TTC549 (cell line): Measurements from ENCODE around the gene EP400.

Experiments
- FAIRE-seq: peaks from 2 replicates; lab custom pipeline; 2012; peaks lifted over from hg19 to GRCh38; lab: Jason Lieb, UNC

EP400 gene

GRCh38 chr12:131911851-131912477 is 37.8 kb upstream of the EP400 start:
- no peak for FAIRE-seq

DNA sequence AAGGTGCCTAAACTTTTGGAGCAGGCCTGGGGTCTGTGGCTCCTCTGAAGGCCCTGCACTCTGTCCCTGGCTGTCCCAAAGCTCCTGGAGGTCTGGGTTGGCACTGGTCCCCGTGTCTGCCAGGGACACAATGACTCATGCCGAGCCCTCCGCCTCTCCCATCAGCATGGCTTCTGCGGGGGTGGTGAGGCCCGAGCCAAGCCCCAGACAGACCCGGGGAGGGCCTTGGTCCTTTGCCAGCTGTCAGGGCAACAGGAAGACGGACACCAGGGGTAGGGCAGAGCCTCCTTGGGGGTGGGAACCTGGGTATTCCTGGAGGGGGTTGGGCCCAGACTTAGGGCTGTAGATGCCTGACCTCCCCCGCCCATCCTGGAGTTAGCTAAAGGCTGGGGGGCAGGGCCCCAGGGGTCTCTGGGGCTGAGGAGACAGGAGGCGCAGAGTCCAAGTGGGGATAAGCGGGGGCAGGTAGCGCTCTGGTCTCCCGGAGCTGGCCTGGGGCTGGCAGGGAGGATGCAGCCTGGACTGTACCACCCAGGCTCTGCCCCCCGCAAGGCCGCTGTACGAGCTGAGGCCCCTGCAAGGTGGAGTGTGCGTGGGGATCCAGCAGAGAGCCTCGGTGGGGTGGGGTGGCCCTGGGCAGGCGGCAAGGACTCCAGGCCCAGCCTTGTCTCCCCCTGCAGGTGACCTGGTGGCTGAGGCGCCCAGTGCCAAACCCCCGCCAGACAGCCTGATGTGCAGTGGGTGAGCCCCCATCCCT is 37.0 kb upstream of the EP400 start:
- FAIRE-seq, result no peak

DNA sequence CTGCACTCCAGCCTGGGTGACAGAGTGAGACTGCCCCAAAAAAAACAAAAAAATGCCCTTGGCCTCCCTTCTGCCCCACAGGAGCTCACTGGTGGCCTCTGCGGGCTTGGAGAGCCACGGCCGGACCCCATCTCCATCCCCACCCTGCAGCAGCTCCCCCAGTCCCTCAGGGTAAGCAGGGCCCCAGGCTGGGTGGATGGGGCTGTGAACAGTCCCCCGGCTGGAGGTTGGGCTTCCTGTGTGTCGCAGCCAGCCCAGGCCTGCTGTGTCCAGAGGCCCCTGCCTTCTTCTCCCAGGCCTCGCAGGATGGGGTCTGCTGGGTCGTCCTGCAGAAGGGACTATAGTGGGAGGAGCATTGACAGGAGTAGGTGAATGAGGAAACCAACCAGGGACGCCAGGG is 36.1 kb upstream of the EP400 start:
- no peak for FAIRE-seq

DNA sequence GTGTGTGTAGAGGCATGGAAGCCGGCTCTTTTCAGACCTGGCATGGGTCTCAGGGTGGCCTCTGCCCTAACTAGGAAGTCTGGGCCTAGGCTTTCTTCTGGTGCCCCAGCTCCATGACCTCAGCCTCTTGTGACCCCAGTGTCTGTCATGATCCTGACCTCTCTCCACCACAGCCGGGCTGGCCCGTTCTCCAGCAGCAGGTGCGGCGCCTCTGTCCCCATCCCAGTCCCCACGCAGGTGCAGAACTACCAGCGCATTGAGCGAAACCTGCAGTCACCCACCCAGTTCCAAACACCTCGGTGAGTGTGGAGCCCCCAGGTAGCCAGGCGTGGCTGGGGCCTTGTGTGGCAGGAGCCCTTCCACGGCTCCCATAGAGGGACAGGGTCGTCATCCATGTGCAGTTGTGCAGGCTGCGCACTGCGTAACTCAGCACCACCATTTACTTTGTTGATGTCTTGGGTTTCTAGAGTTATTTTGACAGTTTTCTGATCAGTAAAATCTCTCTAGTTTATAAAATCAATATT is 35.5 kb upstream of the EP400 start:
- no peak for FAIRE-seq

- no peak for FAIRE-seq
Observed at GRCh38 chr12:131915000-131915689, 34.6 kb upstream of the EP400 start.

GRCh38 chr12:131915823-131916222 is 33.9 kb upstream of the EP400 start:
- no peak for FAIRE-seq

- FAIRE-seq, result no peak
Observed at GRCh38 chr12:131916306-131917138, 33.2 kb upstream of the EP400 start.

DNA sequence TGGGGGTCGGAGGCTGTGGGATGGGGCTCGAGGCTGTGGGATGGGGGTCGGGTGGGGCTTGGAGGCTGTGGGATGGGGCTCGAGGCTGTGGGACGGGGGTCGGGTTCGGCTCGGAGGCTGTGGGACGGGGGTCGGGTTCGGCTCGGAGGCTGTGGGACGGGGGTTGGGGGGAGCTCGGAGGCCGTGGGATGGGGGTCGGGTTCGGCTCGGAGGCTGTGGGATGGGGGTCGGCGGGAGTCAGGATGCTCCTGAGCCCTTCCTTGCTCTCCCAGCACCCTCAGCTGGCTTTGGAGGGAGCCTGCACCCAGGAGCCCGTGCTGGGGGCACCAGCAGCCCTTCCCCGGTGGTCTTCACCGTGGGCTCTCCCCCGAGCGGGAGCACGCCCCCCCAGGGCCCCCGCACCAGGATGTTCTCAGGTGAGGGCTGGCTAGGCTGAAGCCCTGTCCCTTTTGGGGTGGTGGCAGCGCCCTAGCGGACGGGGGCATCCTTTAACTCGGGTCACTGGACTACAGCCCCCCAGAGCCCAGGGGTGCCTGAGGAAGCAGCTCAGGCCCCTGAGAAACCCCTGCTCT is 32.5 kb upstream of the EP400 start:
- FAIRE-seq, result no peak

DNA sequence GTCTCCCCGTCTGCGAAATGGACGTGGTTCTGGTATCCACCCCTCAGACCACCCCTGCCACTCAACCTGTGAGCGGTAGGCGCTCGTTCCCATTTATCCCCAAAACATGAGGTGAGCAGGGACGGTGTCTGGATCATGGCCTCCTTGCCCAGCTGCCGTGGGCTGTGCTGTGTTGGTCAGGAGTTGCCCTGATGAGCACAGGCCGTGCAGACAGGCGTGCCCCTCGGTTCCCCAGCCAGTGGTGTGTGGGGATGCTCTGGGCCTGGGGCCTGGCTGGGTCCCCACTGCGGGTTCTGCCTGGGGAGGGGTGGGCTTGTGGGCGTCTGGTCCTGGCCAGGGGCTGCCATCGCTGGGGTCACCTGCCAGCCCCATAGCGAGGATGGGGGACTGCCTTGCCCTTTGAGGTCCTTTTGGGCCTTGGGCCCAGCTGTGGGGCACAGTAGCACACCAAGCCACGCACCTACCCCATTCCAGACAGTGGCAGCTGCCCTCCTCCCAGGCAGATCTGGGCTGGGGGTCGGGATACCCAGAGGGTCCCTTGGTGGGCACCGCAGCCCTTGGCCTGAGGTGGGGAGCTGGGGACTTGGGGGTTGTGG is 31.9 kb upstream of the EP400 start:
- no peak for FAIRE-seq

DNA sequence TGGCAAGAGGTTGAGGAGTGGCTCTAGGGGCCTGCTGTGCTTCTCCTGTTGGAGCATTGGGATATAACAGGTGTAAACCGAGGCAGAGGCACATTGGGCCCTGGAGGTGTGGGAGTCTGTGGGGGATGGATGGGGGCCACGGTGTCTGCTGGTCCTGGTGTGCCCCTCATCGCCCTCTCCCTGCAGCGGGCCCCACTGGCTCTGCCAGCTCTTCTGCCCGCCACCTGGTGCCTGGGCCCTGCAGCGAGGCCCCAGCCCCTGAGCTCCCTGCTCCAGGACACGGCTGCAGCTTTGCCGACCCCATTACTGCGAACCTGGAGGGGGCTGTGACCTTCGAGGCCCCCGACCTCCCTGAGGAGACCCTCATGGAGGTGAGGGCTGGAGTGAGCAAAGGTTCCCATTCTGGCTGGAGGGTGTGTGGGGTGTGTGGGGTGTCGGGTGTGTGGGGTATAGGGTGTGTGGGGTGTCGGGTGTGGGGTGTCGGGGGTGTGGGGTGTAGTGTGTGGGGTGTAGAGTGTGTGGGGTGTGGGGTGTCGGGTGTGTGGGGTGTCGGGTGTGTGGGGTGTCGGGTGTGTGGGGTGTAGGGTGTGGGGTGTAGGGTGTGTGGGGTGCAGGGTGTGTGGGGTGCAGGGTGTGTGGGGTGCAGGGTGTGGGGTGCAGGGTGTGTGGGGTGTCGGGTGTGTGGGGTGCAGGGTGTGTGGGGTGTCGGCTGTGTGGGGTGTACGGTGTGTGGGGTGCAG is 31.3 kb upstream of the EP400 start:
- no peak for FAIRE-seq

- no peak for FAIRE-seq
Observed at GRCh38 chr12:131919051-131919347, 30.7 kb upstream of the EP400 start.

DNA sequence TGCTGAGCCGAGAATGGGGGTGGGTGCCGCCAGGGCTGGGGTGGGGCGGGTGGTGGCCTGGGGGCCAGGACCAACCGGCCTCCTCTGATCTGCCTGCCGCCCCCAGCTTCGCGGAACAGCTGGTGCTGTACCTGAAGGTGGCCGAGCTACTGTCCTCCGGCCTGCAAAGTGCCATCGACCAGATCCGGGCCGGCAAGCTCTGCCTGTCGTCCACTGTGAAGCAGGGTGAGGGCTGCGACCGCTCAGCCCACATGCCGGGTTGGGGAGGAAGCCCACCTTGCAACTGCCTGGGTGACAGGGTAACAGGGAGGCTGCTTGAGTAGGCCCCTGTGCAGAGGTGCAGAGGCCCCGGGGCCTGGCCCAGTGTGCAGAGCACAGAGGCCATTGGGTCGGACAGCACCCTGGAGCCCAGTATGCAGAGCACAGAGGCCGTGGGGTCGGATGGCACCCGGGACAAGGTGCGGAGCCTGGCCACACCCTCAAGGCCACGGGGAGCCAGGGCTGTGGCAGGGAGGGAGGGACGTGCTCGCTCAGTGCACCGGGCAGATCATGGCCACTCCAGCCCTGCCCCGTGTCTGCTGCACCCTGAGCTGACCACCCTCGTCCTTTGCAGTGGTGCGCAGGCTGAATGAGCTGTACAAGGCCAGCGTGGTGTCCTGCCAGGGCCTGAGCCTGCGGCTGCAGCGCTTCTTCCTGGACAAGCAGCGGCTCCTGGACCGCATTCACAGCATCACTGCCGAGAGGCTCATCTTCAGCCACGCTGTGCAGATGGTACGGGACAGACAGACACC is 30.2 kb upstream of the EP400 start:
- no peak for FAIRE-seq

DNA sequence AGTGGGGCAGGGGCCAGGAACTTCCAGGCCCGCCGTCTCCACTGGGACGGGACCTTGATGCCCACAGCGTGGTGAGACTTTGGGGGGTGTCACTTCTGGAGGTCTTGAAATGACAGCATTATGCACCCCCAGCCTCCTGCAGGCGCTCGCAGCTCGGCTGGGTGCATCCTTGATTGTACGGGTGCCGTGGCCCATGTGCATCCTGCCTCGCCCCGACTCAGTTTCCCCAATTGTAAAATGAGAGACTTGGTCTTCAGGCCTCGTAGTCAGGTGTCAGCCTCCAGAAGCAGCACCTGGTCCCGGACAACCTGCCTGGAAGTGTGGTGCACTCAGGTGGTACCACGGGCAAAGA is 29.6 kb upstream of the EP400 start:
- no peak for FAIRE-seq

DNA sequence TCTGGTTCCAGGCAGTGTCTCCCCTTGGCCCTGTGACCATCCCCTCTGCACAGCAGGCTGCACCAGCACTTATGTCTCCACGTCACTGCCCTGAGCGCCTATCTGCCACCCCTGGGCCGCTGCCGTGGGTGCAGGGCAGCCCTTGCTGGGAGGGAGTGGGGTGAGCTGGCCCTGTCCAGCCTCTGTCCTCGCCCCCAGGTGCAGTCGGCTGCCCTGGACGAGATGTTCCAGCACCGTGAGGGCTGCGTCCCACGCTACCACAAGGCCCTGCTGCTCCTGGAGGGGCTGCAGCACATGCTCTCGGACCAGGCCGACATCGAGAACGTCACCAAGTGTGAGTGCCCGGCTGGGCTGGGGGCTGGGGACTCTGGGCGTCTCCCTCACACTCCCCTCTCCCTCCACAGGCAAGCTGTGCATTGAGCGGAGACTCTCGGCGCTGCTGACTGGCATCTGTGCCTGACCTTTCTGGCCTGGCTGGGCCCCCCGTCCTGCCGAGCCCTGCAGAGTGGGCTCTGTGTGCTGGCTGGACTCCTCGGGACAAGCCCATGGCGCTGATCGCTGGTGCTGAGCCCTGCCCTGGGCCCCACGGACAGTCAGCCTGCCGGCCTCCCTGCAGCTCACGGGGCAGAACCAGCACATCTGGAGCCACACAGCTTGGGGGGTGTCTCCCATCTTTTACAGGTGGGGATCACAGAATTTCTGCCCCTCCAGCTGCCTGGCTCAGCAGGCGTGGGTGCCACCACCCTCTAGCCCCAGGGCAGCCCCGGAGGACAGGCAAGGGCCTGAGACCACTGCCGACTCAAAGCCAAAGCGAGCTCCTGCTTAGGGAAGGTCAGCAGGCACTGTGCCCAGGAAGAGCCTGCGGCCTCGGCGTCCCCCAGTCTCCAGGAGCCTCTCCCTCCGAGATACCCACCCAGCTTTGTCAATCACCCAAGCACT is 28.6 kb upstream of the EP400 start:
- FAIRE-seq, result no peak

DNA sequence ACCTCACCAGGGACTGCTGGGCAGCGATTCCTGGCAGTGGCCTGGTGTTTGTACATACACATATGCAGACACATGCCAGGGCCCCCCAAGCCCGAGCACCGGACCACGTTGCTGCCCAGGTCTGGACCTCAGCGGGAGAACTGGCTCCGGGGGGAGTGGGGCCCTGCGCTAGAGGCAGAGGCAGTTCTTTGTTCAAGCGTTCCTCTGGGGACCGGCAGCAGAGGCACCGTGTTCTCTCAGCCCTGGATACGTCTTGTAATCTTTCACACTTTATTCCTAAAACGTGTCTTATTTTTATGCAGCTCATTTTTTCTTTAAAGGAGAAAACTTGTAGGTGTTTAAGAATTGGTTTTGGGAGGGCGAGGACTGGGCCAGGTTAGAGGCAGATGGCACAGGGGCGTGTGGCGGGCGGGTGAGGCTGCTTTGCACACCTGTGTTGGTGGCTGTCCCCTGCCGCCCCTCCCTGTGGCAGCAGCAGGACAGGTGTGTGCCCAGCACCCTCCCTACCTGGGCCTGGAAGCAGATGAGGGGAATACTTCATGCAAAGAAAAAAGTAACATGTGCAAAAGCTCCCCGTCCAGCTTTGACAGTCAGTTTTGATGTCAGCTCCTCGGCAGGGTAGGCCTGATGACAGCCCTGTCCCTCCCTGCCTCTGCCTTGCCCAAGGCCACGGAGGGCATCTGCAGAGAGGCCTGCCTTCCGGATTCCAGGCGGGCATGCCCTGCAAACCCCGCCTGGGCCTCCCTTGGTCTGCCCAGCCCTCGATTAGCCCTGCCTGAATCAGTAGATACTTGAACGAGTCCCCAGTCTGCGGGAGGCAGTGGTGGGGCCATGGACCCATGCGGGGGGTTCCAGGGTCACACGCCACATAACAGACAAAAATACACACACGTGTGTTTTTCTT is 27.6 kb upstream of the EP400 start:
- FAIRE-seq, result no peak

DNA sequence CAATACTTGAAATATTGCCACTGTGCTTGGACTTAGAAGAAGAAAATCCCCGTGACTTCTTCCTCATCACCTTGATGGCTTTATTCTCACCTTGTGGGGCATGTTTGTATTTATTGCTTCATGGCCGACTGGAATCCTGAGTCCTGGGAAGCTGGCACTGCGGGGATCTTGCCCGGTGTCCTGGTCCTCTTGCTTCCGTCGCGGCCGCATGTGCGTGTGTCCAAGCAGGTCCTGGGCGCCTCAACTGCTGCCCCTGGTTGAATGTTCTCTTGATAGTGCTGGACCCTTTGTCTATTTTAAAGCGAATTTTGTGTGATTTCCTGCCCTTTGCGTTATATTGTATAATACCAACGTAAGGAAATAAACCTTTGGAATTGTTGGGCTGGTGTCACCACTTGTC is 27.0 kb upstream of the EP400 start:
- no peak for FAIRE-seq

GRCh38 chr12:131923260-131923659 is 26.5 kb upstream of the EP400 start:
- no peak for FAIRE-seq
